Pulmonary artery endothelial cell (primary cell): Measurements from ENCODE around the gene WNT6. TPM values are rescaled to one million over a fixed set of nuclear protein-coding genes. Genes with fewer than 3 reads are reported as not detected.

ENCODE experiments used
- total RNA-seq: library from RNA; depleted of rRNA; stranded (reverse); fragments of >200 nt; gene quantifications from 2 replicates; pipeline ENCODE4 v1.2.3, GENCODE V29; 2014

The WNT6 gene
- total RNA-seq, 1 donor from 2014 or later: not detected

Other genes starting within 250 kb of the WNT6 start
- gene ZNF142, start 200.2 kb upstream of the WNT6 start, total RNA-seq: 7.5 and 11.7 TPM in 2 replicates
- gene BCS1L, start 200.1 kb upstream of the WNT6 start, total RNA-seq: 33.9 and 57.8 TPM in 2 replicates
- 31.6 and 43.2 TPM in 2 replicates for gene RNF25, start 187.8 kb upstream of the WNT6 start, total RNA-seq
- 11.5 and 15.8 TPM in 2 replicates for gene STK36, start 187.7 kb upstream of the WNT6 start, total RNA-seq
- gene TTLL4, start 149.0 kb upstream of the WNT6 start, total RNA-seq: 6.4 and 10.0 TPM in 2 replicates
- gene CYP27A1, start 77.7 kb upstream of the WNT6 start, total RNA-seq: 10.5 and 10.9 TPM in 2 replicates
- gene PRKAG3, start 28.0 kb upstream of the WNT6 start, total RNA-seq: not detected in 2 replicates
- not detected in 2 replicates for gene WNT10A, start 21.0 kb downstream of the WNT6 start, total RNA-seq
- gene CDK5R2, start 99.9 kb downstream of the WNT6 start, total RNA-seq: not detected in 2 replicates
- gene FEV, start 125.4 kb downstream of the WNT6 start, total RNA-seq: not detected in 2 replicates
- gene CRYBA2, start 133.6 kb downstream of the WNT6 start, total RNA-seq: not detected in 2 replicates
- gene CFAP65, start 181.7 kb downstream of the WNT6 start, total RNA-seq: under 0.01 TPM in 1 of 2 replicates, not detected in the other
- under 0.01 TPM in 1 of 2 replicates, not detected in the other for gene IHH, start 201.1 kb downstream of the WNT6 start, total RNA-seq